NCI-H1105 (cell line): ENCODE results near the gene PEX13.
"Not testable (repeated sequence)": the region's sequence is repeated elsewhere in the genome, so short reads cannot be mapped to it uniquely, and the experiment has no call there.

Experiments used
- DNase-seq: peaks from one replicate; lab custom pipeline; 2025; lab: John Stamatoyannopoulos, UW

Gene PEX13, protein sequence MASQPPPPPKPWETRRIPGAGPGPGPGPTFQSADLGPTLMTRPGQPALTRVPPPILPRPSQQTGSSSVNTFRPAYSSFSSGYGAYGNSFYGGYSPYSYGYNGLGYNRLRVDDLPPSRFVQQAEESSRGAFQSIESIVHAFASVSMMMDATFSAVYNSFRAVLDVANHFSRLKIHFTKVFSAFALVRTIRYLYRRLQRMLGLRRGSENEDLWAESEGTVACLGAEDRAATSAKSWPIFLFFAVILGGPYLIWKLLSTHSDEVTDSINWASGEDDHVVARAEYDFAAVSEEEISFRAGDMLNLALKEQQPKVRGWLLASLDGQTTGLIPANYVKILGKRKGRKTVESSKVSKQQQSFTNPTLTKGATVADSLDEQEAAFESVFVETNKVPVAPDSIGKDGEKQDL

DNA sequence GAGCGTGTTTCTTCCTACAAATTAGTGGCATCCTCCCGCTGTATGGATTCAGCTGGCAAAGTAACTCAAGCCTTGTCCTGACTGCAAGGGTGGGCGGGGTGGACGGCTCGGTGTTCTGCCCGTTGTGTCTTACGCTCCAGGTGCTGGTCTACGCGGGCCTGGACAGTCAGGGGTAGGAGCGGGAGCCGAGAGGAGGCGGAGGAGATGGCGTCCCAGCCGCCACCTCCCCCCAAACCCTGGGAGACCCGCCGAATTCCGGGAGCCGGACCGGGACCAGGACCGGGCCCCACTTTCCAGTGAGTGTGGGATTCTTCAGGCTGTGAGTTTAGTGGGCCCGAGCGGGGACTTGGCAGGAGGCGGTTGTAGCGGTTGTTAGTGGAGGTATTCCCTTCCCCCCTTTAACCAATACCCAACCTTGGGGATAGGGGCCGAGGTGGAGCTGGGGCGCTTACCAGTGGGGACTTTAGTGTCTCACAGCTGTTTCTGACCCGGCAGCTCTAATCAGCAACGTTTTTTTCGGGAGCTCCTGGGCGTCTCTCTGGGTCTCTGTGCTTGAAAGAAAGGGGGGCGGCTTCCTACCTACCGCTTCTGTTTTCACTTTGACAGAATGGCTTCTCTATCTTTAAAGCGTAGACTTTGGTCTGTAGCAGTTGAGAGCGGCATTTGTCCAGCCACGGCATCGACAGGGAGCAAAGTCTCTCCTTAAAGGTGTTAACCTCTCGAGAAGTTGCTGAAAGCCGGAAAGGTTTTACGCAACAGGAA is at the start of gene PEX13, which contains the start of gene PUS10:
PEX13 (plus strand) TSS at position 165 of the 762 bp plus-strand sequence; CDS start at position 205, 40 bp downstream.
PUS10 (minus strand) TSS at position 700 of the 762 bp plus-strand sequence. CDS start 6,365 bp downstream, outside the sequence.
- peak; percentile 36 for DNase-seq

DNA sequence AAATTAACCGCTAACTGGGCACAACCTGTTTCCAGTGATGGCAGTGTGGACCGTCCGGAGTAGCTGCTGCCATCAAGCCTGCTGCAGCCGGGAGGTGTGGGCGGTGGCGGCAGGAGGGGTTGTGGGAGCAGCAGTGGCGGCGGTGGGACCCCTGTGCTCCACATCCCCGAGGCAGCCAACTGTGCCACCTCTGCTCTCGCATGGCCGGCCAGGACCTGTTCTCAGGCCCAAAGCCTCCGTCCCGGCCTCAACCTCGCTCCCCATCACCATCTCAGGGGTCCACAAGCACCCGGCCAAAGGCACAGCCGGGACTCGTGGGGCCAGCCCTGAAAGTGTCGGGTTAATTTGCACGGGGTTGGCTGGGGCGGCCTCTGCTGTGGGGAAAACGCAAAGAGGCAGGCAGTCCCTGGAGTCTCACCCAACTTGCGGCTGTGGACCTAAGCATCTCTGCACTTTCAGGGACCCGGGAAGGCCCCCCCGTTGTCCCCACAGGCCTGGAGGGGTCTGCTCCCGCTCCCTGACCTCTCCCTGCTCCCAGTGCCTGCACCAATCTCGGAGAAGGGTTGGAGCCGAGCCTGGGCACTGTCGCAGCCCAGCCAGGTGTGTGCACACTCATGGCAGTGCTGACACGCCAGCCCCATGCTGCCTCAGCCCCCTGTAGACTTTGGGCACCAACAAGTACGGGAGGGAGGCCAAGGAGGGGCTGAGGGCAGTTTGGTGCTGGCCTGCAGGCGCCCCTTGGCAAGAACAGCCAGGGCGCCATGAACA is 44.4 kb upstream of the PEX13 start:
- no peak for DNase-seq

DNA sequence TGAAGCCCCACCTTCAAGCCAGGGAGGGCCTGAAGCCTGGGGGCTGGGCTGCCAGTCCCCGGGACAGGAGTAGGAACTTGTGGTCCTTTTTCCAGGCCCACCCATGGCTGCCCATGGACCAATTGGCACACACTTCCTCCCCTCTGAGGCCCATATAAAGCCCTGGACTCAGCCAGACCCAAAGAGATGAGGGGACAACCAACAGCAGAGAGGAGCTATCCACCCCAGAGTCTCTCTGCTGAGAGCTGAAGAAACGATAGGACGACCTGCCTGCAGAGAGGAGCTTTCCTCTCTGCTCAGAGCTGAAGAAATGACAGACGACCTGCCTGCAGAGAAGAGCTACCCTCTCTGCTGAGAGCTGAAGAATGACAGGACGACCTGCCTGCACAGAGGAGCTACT is 43.8 kb upstream of the PEX13 start:
- DNase-seq, result no peak

DNA sequence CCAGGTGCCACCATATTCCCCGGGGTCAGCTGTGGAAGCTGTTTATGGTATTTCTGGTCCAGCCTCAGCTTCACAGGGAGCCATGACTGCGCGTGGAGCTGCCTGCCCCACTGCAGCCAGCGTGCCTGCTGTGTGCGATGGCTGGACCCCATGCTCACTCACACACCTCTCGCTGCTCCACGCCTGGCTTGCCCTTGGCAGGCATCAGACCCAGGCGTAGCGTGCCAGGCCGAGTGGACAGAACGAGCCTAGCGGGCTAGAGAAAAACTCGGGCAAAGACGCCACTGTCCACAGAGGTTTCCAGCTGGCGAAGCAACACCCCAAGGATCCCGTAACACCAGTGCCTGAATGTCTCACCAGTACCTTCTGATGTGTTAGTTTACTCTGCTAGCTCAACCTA is 42.9 kb upstream of the PEX13 start:
- no peak for DNase-seq

DNA sequence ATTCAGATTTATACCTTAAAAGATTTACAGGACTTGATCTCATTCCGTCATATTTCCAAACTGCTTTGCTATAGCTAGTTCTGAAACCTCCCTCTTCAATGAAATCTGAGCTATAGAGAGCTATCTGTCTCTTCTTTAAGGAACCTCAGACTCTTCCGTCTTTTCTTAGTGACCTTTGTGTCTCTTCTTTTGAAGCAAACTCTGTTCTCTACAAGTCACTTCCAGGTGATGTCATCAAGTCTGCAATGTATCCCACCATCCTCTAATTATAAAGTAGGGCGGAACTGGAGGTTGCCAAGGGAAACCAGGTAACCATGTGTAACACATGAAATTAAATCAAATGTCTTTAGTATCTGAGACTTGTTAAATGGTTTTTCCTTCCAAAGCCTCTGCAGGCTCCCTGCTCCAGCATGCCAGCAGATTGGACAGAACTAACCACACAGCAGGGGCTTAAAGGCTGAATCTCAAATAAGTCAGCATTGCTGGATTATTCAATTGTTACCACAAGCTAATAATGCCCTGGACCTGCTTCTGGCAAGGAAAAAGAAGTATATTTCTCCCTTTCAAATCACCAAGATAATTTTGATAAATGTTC is 41.2 kb upstream of the PEX13 start:
- DNase-seq, result no peak

DNA sequence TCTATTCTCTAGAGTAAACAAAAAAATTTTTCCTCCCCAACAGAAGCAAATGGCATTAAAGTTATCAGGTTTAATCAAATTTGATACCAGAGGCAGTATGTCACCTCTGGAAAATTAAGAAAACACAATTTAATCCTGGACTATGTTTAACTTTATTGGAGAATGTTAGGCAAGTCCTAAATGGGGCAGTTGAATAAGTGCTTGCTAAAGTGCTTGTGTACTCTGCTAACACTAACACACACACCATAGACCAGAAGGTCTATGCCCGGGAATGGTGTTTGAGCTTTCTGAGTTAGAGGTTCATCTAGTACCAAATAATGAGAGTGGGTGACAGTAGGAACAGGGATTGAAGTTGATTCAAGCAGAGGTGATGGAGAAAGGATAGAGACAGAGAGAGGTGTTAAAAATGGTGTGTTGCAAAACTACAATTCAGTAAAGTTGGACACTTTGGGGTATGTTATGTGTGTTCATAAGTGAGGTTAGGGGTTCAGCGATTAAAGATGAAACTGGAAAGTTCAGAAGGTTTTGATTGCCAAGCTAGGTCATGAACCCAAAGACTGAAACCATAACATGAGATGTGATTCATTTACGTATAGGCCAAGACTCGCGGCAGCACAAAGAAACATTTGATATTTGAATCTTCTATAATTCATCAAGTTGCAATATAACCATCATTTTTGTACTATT is 40.5 kb upstream of the PEX13 start:
- DNase-seq, result no peak

DNA sequence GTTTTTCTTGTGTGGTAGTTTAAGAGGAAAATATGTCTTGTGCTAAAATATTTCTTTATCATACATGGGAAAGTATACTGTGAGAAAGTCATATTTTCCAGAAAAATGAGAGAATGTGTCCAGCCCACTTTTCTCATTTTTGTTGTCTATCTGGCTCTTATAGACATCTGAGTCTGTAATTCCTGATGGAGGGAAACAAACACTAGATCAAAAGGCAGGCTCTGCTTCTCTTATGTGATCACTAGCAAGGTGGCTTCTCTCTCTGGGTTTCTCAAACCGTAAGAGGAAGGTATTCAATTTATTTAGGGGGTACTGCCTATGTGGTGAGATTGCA is 40.0 kb upstream of the PEX13 start:
- no peak for DNase-seq

DNA sequence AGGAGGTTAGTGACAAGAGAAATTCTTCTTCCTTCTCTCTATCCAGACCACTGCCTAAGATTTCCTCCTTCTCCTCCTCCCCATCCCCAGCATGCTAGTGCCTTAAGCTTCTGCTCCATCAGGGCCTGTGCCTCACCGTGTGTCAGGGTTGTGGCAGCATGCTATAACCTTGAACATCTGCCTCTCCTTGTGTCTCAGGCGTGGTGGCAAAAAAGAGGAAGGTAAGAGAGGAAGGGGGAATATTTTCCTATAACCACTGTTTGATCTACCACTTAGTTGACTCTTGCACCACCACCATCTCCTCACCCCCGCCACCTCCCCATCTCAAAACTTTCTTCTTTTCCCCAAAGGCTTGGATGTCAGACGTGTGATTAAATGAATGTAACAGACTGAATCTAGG is 38.3 kb upstream of the PEX13 start:
- DNase-seq, result no peak

DNA sequence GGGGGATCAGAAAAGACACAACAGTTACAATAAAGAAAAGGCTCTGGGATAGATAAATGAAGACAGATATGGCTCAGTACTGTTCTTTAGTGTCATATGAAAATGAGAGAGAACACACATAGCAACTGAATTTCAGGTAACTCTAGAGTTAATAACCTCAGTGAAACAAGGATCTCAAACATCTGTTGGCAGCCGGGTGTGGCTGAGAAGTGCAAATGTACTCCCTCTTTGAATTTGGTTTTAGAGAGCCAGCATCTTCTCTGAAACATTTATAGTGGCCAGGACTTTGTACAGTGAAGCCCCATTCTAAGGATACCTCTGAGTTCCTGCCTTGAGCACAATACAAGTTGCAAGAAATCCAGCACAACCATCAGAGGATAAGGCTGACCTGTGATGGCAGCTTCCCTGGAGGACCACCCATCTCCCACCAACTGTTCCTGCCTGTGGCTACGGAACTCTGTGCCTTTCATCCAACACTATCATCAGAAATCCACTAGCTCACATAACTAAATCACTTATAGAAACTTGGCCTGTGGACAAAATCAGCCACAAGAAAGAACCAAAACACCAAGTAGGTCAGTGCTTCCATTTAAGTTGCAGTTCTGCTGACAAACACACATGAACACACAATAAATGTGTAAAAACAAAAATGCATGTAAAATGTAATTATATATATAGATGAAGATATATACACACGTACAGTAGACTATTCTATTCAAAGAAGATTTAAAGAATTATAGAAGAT is 37.3 kb upstream of the PEX13 start:
- DNase-seq, result no peak

DNA sequence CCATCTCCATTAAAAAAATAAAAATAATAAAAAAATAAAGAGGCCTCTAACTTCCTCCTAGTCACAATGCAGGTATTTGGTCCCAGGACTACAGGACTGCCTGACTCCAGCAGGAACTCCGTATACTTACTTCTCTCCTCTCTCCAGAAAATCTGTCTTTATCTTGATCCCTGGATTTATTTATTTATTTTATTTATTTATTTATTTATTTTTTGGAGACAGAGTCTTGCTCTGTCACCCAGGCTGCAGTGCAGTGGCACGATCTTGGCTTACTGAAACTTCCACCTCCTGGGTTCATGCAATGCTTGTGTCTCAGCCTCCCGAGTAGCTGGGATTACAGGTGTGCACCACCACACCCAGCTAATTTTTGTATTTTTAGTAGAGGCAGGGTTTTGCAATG is 35.5 kb upstream of the PEX13 start:
- not testable (repeated sequence) for DNase-seq

DNA sequence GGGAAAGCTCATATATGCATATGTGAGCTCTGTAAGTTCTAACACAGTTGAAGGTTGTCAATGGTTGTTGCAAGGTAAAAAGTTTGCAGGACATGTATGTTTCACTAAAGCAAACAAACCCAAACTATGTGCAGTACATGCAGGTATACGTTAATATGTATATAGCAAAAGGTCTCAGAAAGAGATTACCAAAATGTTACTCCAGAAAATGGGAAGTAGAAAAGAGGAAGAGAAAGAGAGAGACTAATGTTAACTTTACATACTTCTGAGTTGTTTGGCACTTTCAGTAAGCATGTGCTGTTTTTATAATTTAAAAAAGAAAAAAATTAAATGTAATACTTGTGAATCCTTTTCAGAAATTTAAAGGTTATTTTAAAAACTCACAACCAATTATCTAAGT is 32.8 kb upstream of the PEX13 start:
- no peak for DNase-seq

DNA sequence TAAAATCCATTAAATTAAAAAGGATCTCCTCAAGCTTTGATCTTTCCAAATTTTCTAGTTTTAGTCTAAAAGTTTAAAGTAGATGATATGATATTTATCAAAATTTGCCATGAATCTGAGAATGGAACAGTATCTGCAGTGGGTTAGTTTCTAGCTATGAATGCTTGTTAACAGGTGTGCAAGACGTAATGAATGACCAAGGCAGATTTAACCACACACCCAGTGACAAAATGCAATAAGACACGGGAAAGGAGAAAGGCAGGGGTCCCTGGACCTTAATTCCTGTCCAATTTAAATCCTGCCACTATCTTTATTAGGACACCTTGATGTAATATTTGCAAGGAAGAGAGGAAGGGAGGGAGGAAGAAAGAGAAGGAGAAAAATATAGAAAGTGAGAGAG is 30.5 kb upstream of the PEX13 start:
- no peak for DNase-seq

DNA sequence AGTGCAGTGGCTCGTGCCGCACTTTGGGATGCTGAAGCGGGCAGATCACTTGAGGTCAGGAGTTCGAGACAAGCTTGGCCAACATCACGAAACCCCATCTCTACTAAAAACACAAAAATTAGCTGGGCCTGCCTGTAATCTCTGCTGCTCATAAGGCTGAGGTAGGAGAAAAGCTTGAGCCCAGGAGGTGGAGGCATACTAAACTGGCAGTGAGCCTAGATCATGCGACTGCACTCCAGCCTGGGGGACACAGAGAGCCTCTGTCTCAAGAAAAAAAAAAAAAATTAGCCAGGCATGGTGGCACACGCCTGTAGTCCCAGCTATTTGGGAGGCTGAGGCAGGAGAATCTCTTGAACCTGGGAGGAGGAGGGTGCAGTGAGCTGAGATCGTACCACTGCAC is 29.9 kb upstream of the PEX13 start:
- DNase-seq, result not testable (repeated sequence)

DNA sequence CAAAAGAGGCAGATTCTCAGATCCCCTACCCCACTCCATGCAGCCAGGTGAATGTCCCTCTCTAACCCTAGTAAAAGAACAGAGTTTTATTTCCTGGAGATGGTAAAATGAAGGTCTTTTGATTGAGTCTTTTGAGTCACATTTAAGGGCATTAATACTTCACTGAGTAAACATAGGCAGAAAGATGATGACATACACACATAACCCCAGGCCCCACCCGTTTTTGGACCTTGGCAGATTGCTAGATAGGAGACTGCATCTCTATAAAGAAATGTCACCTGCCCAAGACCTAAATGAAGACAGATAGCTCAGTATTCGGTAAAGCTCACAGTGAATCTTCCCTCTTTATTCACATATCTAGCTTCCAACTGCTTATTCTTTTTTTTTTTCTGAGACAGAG is 28.3 kb upstream of the PEX13 start:
- no peak for DNase-seq

DNA sequence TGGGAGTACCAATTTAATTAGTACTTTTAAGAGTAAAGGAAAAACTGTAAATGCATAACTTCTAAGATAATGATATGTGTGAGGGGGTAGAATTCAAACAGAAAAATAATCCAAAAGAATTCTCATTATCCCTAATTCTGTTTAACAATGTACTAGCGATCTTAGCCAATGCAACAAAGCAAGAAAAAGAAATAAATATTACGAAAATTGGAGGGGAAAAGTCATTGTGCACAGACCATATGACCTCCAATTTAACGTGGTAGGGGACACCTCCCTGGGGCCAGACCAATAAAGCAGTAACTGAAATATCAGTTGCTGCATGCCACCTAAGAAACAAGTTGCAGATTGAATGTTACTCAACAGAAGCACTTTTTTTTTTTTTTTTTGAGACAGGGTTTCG is 25.9 kb upstream of the PEX13 start:
- DNase-seq, result no peak

DNA sequence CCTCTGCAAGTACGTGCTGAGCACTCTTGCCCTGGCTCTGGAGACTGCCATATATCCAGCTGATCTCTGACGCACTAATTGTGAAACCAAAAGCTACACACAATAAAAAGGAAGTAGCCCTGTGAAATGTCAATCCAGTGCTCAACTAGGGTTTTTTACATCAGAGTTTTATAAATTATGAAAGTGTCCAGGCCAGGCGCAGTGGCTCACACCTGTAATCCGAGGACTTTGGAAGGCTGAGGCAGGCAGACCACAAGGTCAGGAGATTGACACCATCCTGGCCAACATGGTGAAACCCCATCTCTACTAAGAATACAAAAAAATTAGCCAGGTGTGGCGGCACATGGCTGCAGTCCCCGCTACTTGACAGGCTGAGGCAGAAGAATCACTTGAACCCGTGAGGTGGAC is 24.5 kb upstream of the PEX13 start:
- DNase-seq, result no peak

DNA sequence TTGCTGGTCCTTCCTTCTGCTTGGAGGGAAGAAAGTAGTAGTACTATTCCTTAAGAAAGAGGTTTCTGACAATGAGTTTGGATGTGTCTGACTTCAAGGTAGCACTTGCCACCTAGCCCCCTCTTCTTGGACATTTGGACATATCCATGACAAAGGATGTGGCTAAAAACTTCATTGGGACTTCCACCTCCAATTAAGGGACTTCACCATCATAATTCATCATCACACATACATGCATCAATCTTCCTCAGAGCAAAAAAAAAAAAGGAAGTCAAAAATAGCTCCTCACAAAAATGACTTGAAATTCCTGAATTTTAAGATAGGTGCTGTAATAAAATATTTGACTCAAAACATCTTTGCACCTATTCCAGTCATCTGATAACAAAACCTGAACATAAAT is 23.4 kb upstream of the PEX13 start:
- DNase-seq, result no peak

DNA sequence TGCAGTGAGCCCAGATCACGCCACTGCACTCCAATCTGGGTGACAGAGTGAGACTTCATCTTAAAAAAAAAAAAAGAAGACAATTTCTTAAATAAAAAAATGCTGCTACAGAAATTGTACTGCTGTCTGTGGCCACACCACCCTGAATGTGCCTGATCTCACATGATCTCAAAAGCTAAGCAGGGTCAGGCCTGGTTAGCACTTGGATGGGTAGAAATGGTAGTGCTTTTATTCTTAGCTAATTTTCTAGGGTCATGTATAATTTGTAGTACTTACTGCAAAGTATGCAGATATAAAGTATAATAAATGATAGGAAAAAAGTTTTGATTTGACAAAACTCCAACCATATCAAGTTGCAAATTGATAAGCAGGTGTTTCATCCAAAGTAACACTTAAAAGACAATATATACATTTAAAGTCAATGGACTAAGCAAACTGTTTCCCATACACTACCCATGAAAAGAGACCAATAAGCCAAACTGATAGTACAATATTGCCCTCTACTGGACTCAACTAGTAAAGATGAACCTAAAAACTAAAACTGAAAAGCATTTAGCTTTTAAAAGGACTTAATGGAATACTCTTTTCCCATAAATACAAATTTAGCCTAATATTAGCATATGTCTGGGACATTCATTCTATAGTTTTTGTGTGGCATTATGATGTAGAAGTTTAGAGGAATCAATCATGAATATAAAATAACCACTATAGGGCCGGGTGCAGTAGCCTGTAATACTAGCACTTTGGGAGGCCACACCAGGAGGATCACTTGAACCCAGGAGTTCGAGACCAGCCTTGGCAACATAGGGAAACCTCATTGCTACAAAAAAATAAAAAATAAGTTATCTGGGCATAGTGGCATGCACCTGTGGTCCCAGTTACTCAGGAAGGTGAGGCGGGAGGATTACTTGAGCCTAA is 18.6 kb upstream of the PEX13 start:
- peak; percentile 28 for DNase-seq

DNA sequence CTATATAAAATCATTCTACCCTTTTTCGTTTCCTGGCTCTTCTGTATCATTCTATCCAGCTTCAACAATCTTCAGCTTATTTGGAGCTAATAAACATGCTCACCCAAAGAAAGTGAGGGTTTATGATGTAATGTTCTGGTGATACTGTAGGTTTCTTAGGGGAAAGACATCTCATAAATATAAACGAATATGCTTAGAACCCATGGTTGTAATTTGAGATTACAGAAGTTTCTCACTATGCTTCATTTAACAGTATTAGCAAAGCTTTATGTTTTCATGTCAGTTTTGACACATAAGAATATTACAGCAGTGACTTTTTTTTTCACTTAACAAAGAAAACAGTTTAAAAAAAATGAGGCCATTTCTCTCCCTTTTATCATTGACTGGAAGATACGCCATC is 11.8 kb upstream of the PEX13 start:
- no peak for DNase-seq
